HL-60 (cell line): Measurements from ENCODE around the gene UPP1.
"Not testable (repeated sequence)": the region's sequence is repeated elsewhere in the genome, so short reads cannot be mapped to it uniquely, and the experiment has no call there.

ENCODE experiments used
- DNase-seq, 2 experiments: peaks; one replicate each; pipeline ENCODE4 v3.0.0-alpha.2; 2010 to 2020; ENCODE audit warnings: low read depth in 1 of 2, low spot score in 1 of 2
- H3K27ac ChIP-seq: fragments of 250-450 bp; sonication (Bioruptor Pico); replicated peaks from 2 replicates; pipeline ENCODE4 v1.5.1; 2020; ENCODE audit warnings: mild to moderate bottlenecking, moderate library complexity
- H3K27me3 ChIP-seq: fragments of 250-450 bp; sonication (Bioruptor Pico); 2 replicates; pipeline ENCODE4 v1.5.1; 2021; ENCODE audit warnings: mild to moderate bottlenecking, moderate library complexity; ENCODE audit not compliant: insufficient read depth, poor library complexity, severe bottlenecking
- H3K4me3 ChIP-seq: replicated peaks from 2 replicates; pipeline ENCODE4 v1.5.1; 2011; ENCODE audit warnings: mild to moderate bottlenecking, control low read depth, low read length; ENCODE audit not compliant: insufficient read depth
- GABPA ChIP-seq: IDR thresholded peaks from 2 replicates; pipeline ENCODE4 v1.6.1; 2012; ENCODE audit warnings: low read depth
- POLR2AphosphoS5 ChIP-seq: IDR thresholded peaks from 2 replicates; pipeline ENCODE4 v1.6.1; 2012; ENCODE audit warnings: low read depth
- REST ChIP-seq: IDR thresholded peaks from 2 replicates; pipeline ENCODE4 v1.6.1; 2012; ENCODE audit warnings: low read depth; ENCODE audit not compliant: insufficient replicate concordance
- SPI1 ChIP-seq: IDR thresholded peaks from 2 replicates; pipeline ENCODE4 v1.6.1; 2012; ENCODE audit warnings: low read depth, mild to moderate bottlenecking, borderline replicate concordance
- TF ChIP-seq, protein P1 (sequence below): IDR thresholded peaks from one replicate; pipeline ENCODE4 v1.5.1; 2011; ENCODE audit warnings: low read length, control low read depth, inconsistent platforms; ENCODE audit not compliant: insufficient read depth

UPP1 gene

GRCh38 chr7:48116043-48116442 lies 27.0 kb downstream of the UPP1 start:
- Histone ChIP-seq H3K27me3 (peaks cover 2% of the 10 kb centered on the region), H3K27ac (no peak overlapping the region), H3K4me3 (no peak overlapping the region)
- TF ChIP-seq, protein P1, sequence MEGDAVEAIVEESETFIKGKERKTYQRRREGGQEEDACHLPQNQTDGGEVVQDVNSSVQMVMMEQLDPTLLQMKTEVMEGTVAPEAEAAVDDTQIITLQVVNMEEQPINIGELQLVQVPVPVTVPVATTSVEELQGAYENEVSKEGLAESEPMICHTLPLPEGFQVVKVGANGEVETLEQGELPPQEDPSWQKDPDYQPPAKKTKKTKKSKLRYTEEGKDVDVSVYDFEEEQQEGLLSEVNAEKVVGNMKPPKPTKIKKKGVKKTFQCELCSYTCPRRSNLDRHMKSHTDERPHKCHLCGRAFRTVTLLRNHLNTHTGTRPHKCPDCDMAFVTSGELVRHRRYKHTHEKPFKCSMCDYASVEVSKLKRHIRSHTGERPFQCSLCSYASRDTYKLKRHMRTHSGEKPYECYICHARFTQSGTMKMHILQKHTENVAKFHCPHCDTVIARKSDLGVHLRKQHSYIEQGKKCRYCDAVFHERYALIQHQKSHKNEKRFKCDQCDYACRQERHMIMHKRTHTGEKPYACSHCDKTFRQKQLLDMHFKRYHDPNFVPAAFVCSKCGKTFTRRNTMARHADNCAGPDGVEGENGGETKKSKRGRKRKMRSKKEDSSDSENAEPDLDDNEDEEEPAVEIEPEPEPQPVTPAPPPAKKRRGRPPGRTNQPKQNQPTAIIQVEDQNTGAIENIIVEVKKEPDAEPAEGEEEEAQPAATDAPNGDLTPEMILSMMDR: no peak
- TF ChIP-seq SPI1 (no peak), GABPA (no peak), POLR2AphosphoS5 (no peak), REST (no peak)
- DNase-seq: no peak

DNA sequence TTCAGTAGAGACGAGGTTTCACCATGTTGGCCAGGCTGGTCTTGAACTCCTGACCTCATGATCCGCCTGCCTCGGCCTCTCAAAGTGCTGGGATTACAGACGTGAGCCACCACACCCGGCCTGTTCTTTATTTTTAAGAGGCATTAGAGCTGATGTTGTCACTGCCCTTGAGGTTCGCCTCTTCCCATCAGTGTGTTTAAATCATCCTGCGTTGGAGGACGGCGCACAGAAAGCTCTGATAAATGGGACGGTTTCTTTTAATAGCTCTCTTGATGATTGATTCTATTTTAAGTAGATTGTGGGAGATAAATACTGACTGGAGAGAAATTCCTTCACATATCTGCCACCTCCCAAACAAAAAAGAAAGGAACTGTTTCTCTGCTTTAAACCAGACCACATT lies 29.0 kb downstream of the UPP1 start:
- no peak for TF ChIP-seq SPI1
- Histone ChIP-seq H3K27me3 (peaks cover 2% of the 10 kb centered on the region), H3K27ac (no peak overlapping the region)

GRCh38 chr7:48120536-48120935 lies 31.5 kb downstream of the UPP1 start:
- not testable (repeated sequence) for H3K27me3 ChIP-seq, H3K27ac ChIP-seq, H3K4me3 ChIP-seq, DNase-seq

More for the DNA sequence above, 29.0 kb downstream of the UPP1 start:
- DNase-seq: no peak
- H3K4me3 ChIP-seq: no peak overlapping the region

- no peak for DNase-seq
- no peak overlapping the region for H3K27ac ChIP-seq
- TF ChIP-seq, protein P1: no peak
- TF ChIP-seq POLR2AphosphoS5: no peak
- no peak for TF ChIP-seq REST
- no peak for TF ChIP-seq GABPA
- TF ChIP-seq SPI1: no peak
Measured at GRCh38 chr7:48126037-48126436, 37.0 kb downstream of the UPP1 start.

GRCh38 chr7:48130658-48131108 lies 41.6 kb downstream of the UPP1 start:
- Histone ChIP-seq H3K4me3 (no peak overlapping the region), H3K27ac (no peak overlapping the region), H3K27me3 (peaks cover 2% of the 10 kb centered on the region)
- DNase-seq: no peak
- TF ChIP-seq REST (no peak), SPI1 (no peak), GABPA (no peak), POLR2AphosphoS5 (no peak)
- TF ChIP-seq, protein P1: no peak

More at GRCh38 chr7:48126037-48126436, 37.0 kb downstream of the UPP1 start:
- no peak overlapping the region for H3K4me3 ChIP-seq
- no peaks in the 10 kb centered on the region for H3K27me3 ChIP-seq
